GF-D8 (cell line): ENCODE results near the gene HMCN1.
"Not testable (repeated sequence)": the region's sequence is repeated elsewhere in the genome, so short reads cannot be mapped to it uniquely, and the experiment has no call there.

Experiments used
- DNase-seq: peaks from one replicate; lab custom pipeline; 2025; lab: John Stamatoyannopoulos, UW

The HMCN1 gene

GRCh38 chr1:185741551-185741950, 7.4 kb downstream of the HMCN1 start:
- no peak for DNase-seq

GRCh38 chr1:185742403-185742802, 8.2 kb downstream of the HMCN1 start:
- no peak for DNase-seq

DNA sequence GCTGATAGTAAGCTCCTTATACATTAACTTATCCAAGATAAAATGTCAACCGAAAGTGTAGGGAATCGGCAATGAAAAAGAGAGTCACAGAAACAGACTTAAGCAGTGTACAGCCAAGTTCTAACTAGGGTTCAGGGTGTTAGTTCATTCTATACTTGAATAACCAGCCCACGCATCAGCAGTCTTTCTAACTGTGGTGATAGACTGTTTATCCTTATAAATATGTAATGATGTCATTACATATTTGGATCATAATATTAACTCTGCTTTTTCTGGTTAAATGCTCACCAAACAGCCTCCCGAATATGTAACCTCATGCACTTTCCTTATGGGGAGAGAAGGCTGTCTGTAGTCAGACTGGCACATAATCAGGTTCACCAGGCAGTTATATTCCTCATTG, 11.0 kb downstream of the HMCN1 start:
- DNase-seq: no peak

GRCh38 chr1:185759061-185759460, 24.9 kb downstream of the HMCN1 start:
- no peak for DNase-seq

- DNase-seq: no peak
These were observed 27.6 kb downstream of the HMCN1 start for GRCh38 chr1:185761841-185762240.

- DNase-seq: no peak
These were observed 33.4 kb downstream of the HMCN1 start for GRCh38 chr1:185767508-185768120.

GRCh38 chr1:185768371-185768770, 34.2 kb downstream of the HMCN1 start:
- DNase-seq: no peak

- DNase-seq: no peak
These were observed 34.9 kb downstream of the HMCN1 start for GRCh38 chr1:185769136-185769535.

DNA sequence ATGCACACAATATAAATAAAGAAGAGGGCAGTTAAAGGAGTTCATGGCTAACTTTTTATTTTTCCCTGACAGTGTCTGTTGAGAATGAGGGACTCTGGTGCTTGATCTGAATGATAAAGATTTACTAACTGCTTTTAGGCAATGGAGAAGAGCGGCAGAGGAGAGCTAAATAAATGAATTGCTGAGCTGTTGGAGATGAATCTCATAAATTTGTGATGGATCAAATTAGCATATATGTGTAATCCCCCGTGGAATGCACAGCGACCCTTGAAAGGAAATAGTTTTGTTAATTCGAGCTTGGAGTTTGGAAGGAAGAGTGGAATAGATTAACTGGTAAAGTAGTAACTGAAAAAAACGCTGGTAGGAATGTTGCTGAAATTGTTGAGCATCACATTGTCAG, 40.2 kb downstream of the HMCN1 start:
- no peak for DNase-seq

DNA sequence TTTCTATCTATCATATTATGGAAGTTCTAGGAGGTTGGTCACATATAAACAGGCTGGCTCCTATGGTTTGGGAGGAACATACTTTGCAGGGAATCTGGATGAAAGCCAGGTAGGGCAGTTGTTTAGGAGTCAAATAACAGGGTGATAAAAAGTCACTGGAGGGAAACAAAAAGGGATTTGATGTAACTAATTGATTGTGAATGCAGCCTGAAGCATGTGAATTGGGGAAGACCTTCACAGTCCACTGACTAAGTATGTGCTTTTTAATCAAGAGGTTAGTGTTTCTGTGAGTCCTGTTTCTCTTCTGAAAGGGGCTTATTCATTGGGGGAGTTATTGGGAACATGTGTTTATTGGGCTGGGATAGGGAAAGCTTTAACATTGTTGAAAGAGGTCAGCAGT, 41.3 kb downstream of the HMCN1 start:
- no peak for DNase-seq

DNA sequence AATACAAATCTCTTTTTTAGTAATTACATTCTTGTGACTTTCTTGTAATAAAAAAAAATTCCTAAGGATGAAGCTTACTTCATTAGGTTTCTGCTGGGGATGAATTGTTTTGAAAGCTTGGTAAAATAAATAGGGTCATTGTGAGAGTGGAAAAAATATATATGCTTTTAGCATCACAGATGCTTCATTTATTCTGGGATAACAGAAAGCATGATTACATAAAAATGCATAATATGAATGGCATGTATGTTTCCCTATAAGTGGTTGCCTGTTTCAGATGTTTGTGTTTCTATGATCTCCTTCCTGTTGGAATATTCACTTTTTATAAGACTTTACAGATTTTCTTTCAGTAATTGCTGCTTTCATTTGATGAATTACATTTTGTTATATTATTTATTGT, 42.3 kb downstream of the HMCN1 start:
- DNase-seq: no peak

- not testable (repeated sequence) for DNase-seq
These were observed 49.7 kb downstream of the HMCN1 start for GRCh38 chr1:185783860-185784259.

DNA sequence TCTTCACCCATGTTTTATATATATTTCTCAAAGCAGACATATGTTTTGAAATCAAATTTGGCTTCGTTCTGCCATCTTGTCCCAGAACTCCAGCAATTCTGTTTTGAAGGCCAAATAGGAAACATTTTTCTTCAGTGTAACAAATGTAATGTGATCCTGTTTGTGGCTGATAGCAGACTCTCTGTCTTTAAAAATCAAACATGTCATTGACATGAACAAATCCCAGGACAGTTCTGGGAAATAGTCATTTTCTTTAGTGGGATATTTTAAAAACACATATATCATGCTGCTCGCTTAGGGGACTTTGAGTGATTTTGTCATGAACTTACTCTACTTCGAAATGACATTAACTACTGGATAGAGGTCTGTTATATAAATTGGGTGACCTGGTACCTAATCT, 51.4 kb downstream of the HMCN1 start:
- no peak for DNase-seq

GRCh38 chr1:185786524-185786923, 52.3 kb downstream of the HMCN1 start:
- no peak for DNase-seq

- DNase-seq: no peak
These were observed 53.0 kb downstream of the HMCN1 start for GRCh38 chr1:185787238-185787637.

DNA sequence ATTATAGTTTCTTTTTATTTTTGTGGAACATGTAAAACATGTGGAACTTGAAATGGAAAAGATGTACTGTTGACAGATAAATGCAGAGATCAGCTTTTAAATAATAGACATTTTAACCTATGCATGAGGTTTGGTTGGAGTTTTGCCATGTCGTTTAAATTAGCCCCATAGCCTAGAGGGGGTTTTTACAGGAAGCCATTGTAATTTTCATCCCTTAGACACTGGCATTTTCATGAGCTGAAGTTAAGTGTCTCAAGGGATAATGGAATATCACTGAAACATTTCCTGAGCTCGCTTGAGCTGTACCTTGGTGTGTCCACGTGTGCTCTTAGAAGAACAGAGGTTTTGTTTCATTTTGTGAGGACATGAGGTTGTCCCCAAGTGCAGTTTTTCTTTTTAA, 54.2 kb downstream of the HMCN1 start:
- no peak for DNase-seq

DNA sequence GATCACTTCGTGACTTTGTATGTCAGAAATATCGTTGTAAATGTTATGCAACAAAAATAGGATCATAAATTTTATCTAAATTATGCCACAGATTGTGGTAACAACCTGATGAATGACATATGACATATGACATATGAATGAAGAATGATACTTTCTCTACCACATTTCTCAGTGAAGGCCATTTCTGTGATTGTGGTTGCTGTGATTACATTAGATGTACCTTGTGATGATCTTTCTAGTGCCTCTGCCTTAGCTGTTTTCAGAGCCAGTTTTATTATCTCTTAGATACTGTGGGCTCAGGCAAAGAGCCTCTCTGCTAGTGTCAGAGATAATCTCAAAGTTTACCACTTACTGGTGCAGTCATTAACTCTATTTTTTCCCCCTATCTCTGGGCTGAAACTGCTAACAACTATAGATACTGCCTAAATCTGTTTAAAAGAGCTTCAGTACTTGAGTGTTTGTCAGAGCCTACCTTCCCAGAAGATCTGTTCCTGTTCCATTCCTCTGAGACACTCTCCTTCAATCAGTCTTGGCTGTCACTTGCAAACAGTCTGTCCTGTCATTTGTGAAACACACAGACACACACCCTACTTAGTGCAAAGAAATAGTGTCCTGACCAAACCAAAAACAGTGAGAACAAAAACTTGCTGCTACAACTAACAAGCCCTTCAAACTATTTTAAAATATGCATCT, 55.5 kb downstream of the HMCN1 start:
- DNase-seq: no peak

DNA sequence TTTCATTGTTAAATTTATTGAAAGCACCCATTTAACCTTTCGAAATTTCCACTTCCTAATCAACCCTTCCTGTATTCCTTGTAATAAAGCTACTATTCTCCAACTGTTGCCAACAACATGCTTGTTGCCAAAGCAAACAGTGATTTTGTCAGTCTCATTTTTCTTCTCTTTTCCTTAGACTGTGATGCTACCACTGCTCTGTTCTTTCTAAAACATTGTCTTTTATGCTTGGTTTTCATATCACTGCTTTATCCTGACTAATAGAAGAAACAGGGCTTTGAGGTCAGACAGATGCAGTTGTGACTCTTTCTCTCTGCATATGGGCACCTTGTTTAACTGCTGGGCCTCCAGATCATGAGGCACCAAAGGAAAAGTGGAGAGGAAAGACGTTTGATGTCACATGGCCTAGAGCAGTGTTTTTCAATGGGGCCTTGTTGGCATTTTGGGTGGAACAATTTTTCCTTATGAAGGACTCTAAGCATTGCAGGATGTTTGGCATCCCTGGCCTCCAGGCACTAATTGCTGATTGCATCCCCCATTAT, 56.1 kb downstream of the HMCN1 start:
- no peak for DNase-seq

- DNase-seq: no peak
These were observed 57.8 kb downstream of the HMCN1 start for GRCh38 chr1:185792040-185792439.

DNA sequence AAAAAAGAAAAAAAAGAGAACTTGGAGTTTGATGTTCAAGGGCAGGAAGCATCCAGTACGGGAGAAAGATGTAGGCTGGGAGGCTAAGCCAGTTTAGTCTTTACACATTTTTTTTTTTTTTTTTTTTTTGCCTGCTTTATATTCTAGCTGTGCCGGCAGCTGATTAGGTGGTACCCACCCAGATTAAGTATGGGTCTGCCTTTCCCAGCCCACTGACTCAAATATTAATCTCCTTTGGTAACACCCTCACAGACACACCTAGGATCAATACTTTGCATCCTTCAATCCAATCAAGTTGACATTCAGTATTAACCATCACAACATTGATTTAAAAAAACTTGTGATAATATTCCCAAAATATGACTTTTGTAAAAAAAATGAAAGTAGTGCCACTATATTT, 60.3 kb downstream of the HMCN1 start:
- DNase-seq: not testable (repeated sequence)

- no peak for DNase-seq
These were observed 61.0 kb downstream of the HMCN1 start for GRCh38 chr1:185795181-185795580.

DNA sequence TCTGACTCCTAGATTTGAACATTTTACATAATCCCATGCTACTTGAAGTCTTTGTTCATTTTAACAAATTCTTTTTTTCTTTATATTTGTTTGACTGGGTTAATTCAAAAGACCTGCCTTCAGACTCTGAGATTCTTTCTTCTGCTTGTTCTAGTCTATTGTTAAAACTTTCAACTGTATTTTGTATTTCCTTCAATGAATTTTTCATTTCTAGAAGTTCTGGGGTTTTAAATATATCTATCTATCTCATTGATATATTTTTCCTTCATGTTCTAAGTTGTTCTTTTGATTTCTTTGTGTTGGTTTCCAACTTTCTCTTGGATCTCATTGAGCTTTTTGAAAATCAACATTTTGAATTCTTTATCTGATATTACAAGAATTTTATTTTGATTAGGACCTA, 64.3 kb downstream of the HMCN1 start:
- DNase-seq: no peak

- DNase-seq: no peak
These were observed 69.0 kb downstream of the HMCN1 start for GRCh38 chr1:185803241-185803640.

DNA sequence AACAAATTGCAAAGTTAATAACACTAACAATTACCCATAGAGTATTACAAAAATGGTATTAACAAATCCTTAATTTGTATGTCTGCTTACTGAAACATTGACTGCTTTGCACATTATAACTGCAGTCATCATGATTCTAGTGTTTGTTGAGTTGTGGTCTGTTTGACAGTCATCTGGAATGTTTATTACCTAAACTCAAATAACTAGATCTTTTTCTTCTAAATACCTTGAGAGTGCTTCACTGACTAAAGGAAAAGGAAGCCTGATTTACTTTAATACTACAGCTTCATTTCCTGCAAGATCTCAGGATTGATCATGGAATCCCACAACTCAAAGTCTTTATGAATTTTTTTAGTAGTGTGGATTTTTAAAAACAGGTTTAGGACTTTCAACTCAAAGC, 70.0 kb downstream of the HMCN1 start:
- DNase-seq: no peak
